ENCODE measurements around the gene DOCK3.

- TF ChIP-seq EZH2 (IDR thresholded peaks at IDR 0.05) (no peak), POLR2AphosphoS5 (IDR thresholded peaks at IDR 0.05; ENCODE audit: borderline replicate concordance, low read depth, low read length) (no peak), FOXP2 (optimal IDR thresholded peaks at IDR 0.05; ENCODE audit: control extremely low read depth, extremely low read length, insufficient read depth) (no peak)
These were observed 435.9 kb downstream of the DOCK3 start for GRCh38 chr3:51110586-51110985.
